ENCODE results near the gene CUX1. TPM values are rescaled to one million over a fixed set of nuclear protein-coding genes. Genes with fewer than 3 reads are reported as not detected.
"Not testable (repeated sequence)": the region's sequence is repeated elsewhere in the genome, so short reads cannot be mapped to it uniquely, and the experiment has no call there.

Gene CUX1
- total RNA-seq, 4 donors from 2014 or later: 40.0 to 55.9 (median 47.3) TPM

GRCh38 chr7:102228935-102229334 lies 411.5 kb downstream of the CUX1 start:
- Histone ChIP-seq H3K4me1 (no peaks in the 10 kb centered on the region), H3K27ac (no peak overlapping the region), H3K4me3 (no peak overlapping the region), H3K27me3 (no peaks in the 10 kb centered on the region), H3K36me3 (peaks cover 8 to 58% (median 8%) of the 10 kb centered on the region in 3 donors), H3K9me3 (no peaks in the 10 kb centered on the region)
- intact Hi-C loops (cut with DNase I): no loop called here
- TF ChIP-seq POLR2A (IDR thresholded peaks at IDR 0.05): no peak
- TF ChIP-seq CTCF (IDR thresholded peaks at IDR 0.05): no peak
- WGBS, 2 donors: 95 to 99% methylated on average over 9 to 12 of the region's 12 CpGs
- no peak for DNase-seq

- 88 to 93% methylated on average over 4 of the region's 5 CpGs for WGBS, 2 donors
- not testable (repeated sequence) for H3K27me3 ChIP-seq, H3K4me1 ChIP-seq, H3K4me3 ChIP-seq, H3K9me3 ChIP-seq, DNase-seq, H3K27ac ChIP-seq
- intact Hi-C loops (cut with DNase I): loop anchor here (10.0 kb wide), 1 partner anchor 405 kb away; no protein-coding TSS in a partner anchor
- peaks cover 8 to 66% (median 8%) of the 10 kb centered on the region in 3 donors for H3K36me3 ChIP-seq
These were observed 412.7 kb downstream of the CUX1 start for GRCh38 chr7:102230162-102230561.

GRCh38 chr7:102230593-102230992 lies 413.2 kb downstream of the CUX1 start:
- Histone ChIP-seq H3K4me1 (no peaks in the 10 kb centered on the region), H3K27me3 (no peaks in the 10 kb centered on the region), H3K36me3 (peaks cover 8 to 70% (median 8%) of the 10 kb centered on the region in 3 donors), H3K27ac (no peak overlapping the region), H3K4me3 (no peak overlapping the region), H3K9me3 (no peaks in the 10 kb centered on the region)
- DNase-seq: no peak
- TF ChIP-seq CTCF (IDR thresholded peaks at IDR 0.05) (no peak), POLR2A (IDR thresholded peaks at IDR 0.05) (no peak)
- WGBS, 2 donors: 79 to 86% methylated on average over 3 to 4 of the region's 4 CpGs
- intact Hi-C loops (cut with DNase I): loop anchor here (10.0 kb wide), 1 partner anchor 406 kb away; no protein-coding TSS in a partner anchor

DNA sequence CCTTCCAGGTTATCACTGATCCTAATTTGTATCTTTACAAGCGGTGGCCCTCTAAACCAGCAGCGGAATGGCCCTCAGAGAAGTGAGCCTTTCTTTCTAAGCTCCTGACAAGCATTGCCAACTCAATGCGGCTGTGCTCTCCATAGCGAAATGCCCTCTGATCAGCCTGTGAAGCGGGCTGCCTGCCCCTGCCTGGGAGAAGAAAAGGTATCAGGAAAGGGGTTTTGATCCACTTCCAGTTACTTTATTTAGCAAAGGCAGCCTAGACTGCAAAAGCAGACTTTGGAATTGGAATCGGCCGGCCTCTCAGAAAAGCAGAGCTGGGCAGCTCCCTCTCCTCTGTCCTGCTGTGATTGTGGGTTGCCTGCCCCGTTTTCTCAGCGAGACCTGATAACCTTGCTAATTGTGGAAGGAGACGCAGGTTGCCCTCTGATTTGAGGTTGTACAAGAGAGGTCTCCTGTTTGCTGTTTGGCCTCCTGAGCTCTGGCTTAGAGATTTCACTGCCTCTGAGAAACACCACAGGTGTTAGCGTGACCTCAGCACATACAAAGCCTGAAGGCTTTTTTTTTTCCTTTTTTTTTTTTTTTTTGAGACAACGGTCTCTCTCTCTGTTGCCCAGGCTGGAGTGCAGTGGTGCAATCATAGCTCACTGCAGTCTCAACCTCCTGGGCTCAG lies 415.3 kb downstream of the CUX1 start:
- no peak overlapping the region for H3K27ac ChIP-seq
- TF ChIP-seq POLR2A (IDR thresholded peaks at IDR 0.05) (no peak), CTCF (IDR thresholded peaks at IDR 0.05) (no peak)
- H3K36me3 ChIP-seq: peaks cover 8 to 73% (median 8%) of the 10 kb centered on the region in 3 donors
- no peaks in the 10 kb centered on the region for H3K27me3 ChIP-seq
- 88 to 91% methylated on average over 9 to 10 of the region's 12 CpGs for WGBS, 2 donors
- H3K4me1 ChIP-seq: no peaks in the 10 kb centered on the region
- no peak overlapping the region for H3K4me3 ChIP-seq
- H3K9me3 ChIP-seq: no peaks in the 10 kb centered on the region
- no peak for DNase-seq
- intact Hi-C loops (cut with DNase I): loop anchor here (10.0 kb wide), 1 partner anchor 408 kb away; no protein-coding TSS in a partner anchor

- no peaks in the 10 kb centered on the region for H3K4me1 ChIP-seq
- H3K27ac ChIP-seq: no peak overlapping the region
- intact Hi-C loops (cut with DNase I): loop anchor here (10.0 kb wide), 1 partner anchor 409 kb away; no protein-coding TSS in a partner anchor
- no peaks in the 10 kb centered on the region for H3K9me3 ChIP-seq
- peaks cover 0 to 71% (median 0%) of the 10 kb centered on the region in 3 donors for H3K36me3 ChIP-seq
- no peaks in the 10 kb centered on the region for H3K27me3 ChIP-seq
- no peak overlapping the region for H3K4me3 ChIP-seq
- WGBS, 2 donors: 93 to 94% methylated on average over 3 to 8 of the region's 12 CpGs
- no peak for DNase-seq
- TF ChIP-seq POLR2A (IDR thresholded peaks at IDR 0.05) (no peak), CTCF (IDR thresholded peaks at IDR 0.05) (no peak)
These were observed 416.7 kb downstream of the CUX1 start for GRCh38 chr7:102234131-102234530.

All from esophagus squamous epithelium (tissue), 5 donors.